Thyroid gland (tissue), 4 donors: ENCODE results near the gene GLP1R.

Experiments
- CTCF ChIP-seq, 6 experiments: fragments of 200-600 bp in 3 of 6; fragments of 450-650 bp in 3 of 6; sonication (generic) in 3 of 6; IDR thresholded peaks; one replicate each; pipeline ENCODE4 v1.5.1; 2016 to 2019; ENCODE audit warnings: antibody characterized with exemption in 6 of 6, mild to moderate bottlenecking in 2 of 6, inconsistent platforms in 1 of 6, moderate library complexity in 1 of 6
- POLR2A ChIP-seq, 2 donors: fragments of 450-650 bp; IDR thresholded peaks; one replicate each; pipeline ENCODE4 v1.6.1; 2017; ENCODE audit warnings: antibody characterized with exemption in 2 of 2, mild to moderate bottlenecking in 2 of 2, moderate library complexity in 1 of 2

- no peak for TF ChIP-seq CTCF (IDR thresholded peaks at IDR 0.05)
- no peak for TF ChIP-seq POLR2A (IDR thresholded peaks at IDR 0.05)
Measured at GRCh38 chr6:39041072-39041471, 7.5 kb upstream of the GLP1R start.
